Measurements from ENCODE around the gene METTL24.

The METTL24 gene

GRCh38 chr6:110282412-110282811 is 75.7 kb downstream of the METTL24 start:
- no peak for TF ChIP-seq CTCF (IDR thresholded peaks at IDR 0.05)

GRCh38 chr6:110277100-110277665 is 81.0 kb downstream of the METTL24 start:
- TF ChIP-seq CTCF (IDR thresholded peaks at IDR 0.05), result no peak

- no peak for TF ChIP-seq CTCF (IDR thresholded peaks at IDR 0.05)
Observed at GRCh38 chr6:110271732-110272022, 86.5 kb downstream of the METTL24 start.

GRCh38 chr6:110270165-110270564 is 88.0 kb downstream of the METTL24 start:
- TF ChIP-seq CTCF (IDR thresholded peaks at IDR 0.05), result no peak

GRCh38 chr6:110269623-110270022 is 88.5 kb downstream of the METTL24 start:
- no peak for TF ChIP-seq CTCF (IDR thresholded peaks at IDR 0.05)

- TF ChIP-seq CTCF (IDR thresholded peaks at IDR 0.05), result no peak
Observed at GRCh38 chr6:110266996-110267395, 91.2 kb downstream of the METTL24 start.

- TF ChIP-seq CTCF (IDR thresholded peaks at IDR 0.05), result no peak
Observed at GRCh38 chr6:110265273-110265672, 92.9 kb downstream of the METTL24 start.

GRCh38 chr6:110256366-110256765 is 101.8 kb downstream of the METTL24 start:
- TF ChIP-seq CTCF (IDR thresholded peaks at IDR 0.05), result no peak

All from LNCAP (cell line).